H7 (cell line): ENCODE data around the gene SLC8B1. TPM values are rescaled to one million over a fixed set of nuclear protein-coding genes. Genes with fewer than 3 reads are reported as not detected.

ENCODE experiments used
- DNase-seq: peaks from one replicate; pipeline ENCODE4 v3.0.0; 2012
- H3K27me3 ChIP-seq: 2 replicates; pipeline ENCODE4 v1.6.0; 2011; ENCODE audit warnings: mild to moderate bottlenecking, low read length; ENCODE audit not compliant: control insufficient read depth, insufficient read depth
- H3K36me3 ChIP-seq: replicated peaks from 2 replicates; pipeline ENCODE4 v1.5.1; 2011; ENCODE audit warnings: low read length; ENCODE audit not compliant: control insufficient read depth, insufficient read depth
- H3K4me3 ChIP-seq: 2 replicates; pipeline ENCODE4 v1.5.1; 2011; ENCODE audit warnings: low read depth, mild to moderate bottlenecking, control low read depth, low read length, moderate library complexity; ENCODE audit not compliant: insufficient read depth
- total RNA-seq: library from RNA; depleted of rRNA; stranded (reverse); fragments of >200 nt; shearing (Covaris generic); gene quantifications from 2 replicates; pipeline ENCODE4 v1.2.3, GENCODE V29; 2014

The SLC8B1 gene
- total RNA-seq, 1 experiment from 2014 or later = 10.7 TPM

GRCh38 chr12:113318900-113319628 lies 15.8 kb downstream of the SLC8B1 start:
- DNase-seq = peak; percentile 58
- Histone ChIP-seq H3K27me3 (no peaks in the 10 kb centered on the region), H3K36me3 (peaks cover 7% of the 10 kb centered on the region), H3K4me3 (no peak overlapping the region)

DNA sequence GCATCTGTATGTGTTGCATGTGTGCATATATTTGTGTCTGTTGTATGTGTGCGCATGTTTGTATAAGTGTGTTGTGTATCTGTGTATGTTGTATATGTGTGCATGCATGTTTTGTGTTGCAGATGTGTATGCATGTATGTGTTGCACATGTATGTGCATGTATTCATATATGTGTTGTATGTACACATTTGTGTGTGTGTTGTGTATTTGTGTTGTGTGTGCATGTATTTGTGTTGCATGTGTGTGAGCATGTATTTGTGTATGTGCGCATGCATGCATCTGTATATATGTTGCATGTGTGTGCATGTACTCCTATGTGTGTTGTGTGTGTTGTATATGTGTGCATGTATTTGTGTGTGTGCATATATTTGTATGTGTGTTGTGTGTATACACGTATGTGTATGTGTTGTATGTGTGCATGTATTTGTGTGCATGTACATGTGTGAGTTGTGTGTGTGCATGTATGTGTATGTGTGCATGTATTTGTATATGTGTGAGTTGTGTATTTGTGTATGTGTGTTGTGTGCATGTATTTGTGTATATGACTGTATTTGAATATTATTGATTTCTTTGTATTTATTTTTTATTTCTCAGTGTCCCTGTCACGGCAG lies 16.8 kb downstream of the SLC8B1 start:
- DNase-seq = no peak

GRCh38 chr12:113317122-113317521 lies 17.8 kb downstream of the SLC8B1 start:
- H3K4me3 ChIP-seq = no peak overlapping the region
- no peaks in the 10 kb centered on the region for H3K27me3 ChIP-seq
- DNase-seq = no peak
- H3K36me3 ChIP-seq = peaks cover 8% of the 10 kb centered on the region

More for the DNA sequence above, 16.8 kb downstream of the SLC8B1 start:
- Histone ChIP-seq H3K4me3 (no peak overlapping the region), H3K36me3 (peaks cover 8% of the 10 kb centered on the region), H3K27me3 (no peaks in the 10 kb centered on the region)

DNA sequence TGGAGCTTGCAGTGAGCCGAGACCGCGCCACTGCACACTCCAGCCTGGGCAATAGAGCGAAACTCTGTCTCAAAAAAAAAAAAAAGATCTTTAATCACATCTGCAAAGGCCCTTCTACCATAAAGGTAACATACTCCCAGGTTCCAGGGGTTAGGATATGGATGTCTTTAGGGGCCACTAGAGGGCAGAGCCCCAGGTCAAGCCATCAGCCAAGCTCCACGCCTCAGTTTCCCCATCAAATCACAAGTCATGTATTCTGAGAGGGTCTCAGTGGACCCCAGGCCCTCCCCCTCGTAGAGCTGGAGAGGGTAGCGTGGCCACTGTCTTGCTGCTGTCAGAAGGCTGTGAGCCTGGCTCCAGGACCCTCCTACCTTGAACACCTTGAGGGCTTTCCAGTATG lies 18.8 kb downstream of the SLC8B1 start:
- DNase-seq = no peak
- H3K27me3 ChIP-seq = no peaks in the 10 kb centered on the region
- no peak overlapping the region for H3K4me3 ChIP-seq
- H3K36me3 ChIP-seq = peaks cover 8% of the 10 kb centered on the region

DNA sequence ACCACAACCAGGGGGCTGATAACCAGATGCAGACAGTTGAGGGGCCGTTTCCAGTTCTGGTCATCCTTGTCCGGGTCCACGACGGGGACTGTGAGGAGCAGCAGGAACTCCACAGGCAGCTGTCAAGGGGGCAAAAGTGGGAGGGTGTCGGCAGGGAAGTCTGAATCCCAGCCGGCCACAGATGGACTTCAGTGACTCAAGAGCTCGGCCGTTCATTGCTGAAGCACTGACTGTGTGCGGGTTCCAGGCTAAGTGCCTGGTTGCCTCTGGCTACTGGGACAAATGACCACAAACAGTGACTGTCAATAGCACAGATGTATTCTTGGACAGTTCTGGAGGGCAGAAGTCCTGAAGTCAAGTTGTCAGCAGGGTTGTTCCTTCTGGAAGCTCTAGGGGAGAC lies 19.6 kb downstream of the SLC8B1 start:
- H3K36me3 ChIP-seq = peaks cover 8% of the 10 kb centered on the region
- no peak for DNase-seq
- no peaks in the 10 kb centered on the region for H3K27me3 ChIP-seq
- no peak overlapping the region for H3K4me3 ChIP-seq

DNA sequence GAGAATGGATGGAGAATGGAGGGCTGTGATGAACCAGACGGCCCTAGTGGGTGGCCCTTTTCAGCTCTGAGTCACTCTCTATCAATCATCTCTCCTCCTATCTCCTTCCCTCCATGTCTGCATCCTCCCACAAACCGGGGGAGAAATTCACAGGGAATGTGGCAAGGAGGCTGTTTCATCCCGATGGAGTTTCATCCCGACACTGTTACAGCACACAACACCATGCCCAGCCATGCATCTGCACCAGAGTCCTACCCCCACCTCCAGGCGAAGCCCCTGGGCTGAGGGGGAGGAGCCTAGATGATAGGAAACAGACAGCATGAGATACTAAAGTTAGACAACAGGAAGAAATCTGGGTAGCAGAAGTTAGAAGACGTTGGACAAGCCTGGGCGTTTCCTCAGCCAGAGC lies 20.8 kb downstream of the SLC8B1 start:
- Histone ChIP-seq H3K4me3 (no peak overlapping the region), H3K36me3 (peaks cover 8% of the 10 kb centered on the region), H3K27me3 (no peaks in the 10 kb centered on the region)
- no peak for DNase-seq

DNA sequence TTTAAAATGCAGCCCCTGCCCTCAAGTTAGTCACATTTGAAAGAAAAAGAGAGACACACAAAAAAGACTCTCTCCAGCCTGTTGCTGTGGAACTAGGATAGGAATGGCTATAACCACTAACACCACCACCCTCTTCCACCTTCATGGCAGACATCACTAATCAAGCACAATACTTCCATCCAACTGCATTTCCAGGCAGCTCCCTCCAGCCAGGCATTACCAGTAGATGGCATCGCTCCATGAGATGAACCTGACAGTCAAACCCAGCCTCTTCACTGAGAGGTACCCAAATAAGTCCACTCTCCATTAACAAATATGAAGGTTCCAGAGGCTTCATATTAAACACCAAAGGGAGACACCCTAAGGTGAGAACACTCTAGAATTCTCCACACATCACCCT lies 24.4 kb downstream of the SLC8B1 start:
- Histone ChIP-seq H3K36me3 (peaks cover 6% of the 10 kb centered on the region), H3K27me3 (no peaks in the 10 kb centered on the region), H3K4me3 (no peak overlapping the region)
- DNase-seq = peak; percentile 58

DNA sequence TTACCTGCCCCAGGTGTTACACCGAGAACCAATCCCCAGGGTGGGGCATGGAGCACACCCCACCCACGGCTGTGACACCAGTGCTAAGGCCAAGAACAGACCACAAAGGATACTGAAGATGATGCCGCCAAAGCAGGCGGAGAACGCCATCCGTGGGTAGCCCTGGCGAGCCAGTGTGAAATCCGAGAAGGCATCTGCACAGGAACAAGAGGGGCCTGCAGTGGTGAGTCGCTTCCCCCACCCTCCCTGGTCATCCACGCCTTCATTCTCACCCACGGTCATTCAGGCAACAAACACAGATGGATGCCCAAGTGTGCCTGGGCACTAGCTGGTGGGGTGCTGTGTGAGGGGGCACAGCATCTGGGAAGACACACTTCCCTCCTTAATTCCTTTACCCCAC lies 28.5 kb downstream of the SLC8B1 start:
- no peaks in the 10 kb centered on the region for H3K36me3 ChIP-seq
- DNase-seq = peak; percentile 56
- no peaks in the 10 kb centered on the region for H3K27me3 ChIP-seq
- H3K4me3 ChIP-seq = no peak overlapping the region

GRCh38 chr12:113305281-113305856 lies 29.5 kb downstream of the SLC8B1 start:
- DNase-seq = no peak
- Histone ChIP-seq H3K36me3 (no peaks in the 10 kb centered on the region; the same call in 1 of the 2 replicates), H3K27me3 (no peaks in the 10 kb centered on the region), H3K4me3 (no peak overlapping the region)

- Histone ChIP-seq H3K27me3 (no peaks in the 10 kb centered on the region), H3K4me3 (no peak overlapping the region), H3K36me3 (no peaks in the 10 kb centered on the region; the same call in 1 of the 2 replicates)
- no peak for DNase-seq
These were observed 31.8 kb downstream of the SLC8B1 start for GRCh38 chr12:113302886-113303640.

DNA sequence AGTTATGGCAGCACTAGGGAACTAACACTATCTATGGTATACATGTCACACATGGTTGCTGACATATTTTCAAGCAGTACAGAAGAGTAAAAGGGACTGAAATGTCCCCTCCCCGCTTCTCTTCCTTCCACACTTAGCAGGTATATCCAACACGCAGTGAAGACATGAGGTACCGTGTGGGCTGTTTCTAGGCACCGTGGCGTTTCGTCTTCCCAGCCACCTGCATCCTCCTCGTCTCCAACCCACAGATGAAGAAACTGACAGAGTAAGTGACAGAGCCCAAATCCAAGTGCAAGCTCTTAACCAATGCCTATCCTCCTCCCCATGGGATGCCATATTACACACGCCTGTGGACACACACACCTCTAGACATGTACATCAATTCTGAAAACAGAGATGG lies 32.4 kb downstream of the SLC8B1 start:
- Histone ChIP-seq H3K36me3 (no peaks in the 10 kb centered on the region; the same call in 1 of the 2 replicates), H3K27me3 (no peaks in the 10 kb centered on the region), H3K4me3 (no peak overlapping the region)
- no peak for DNase-seq

- H3K36me3 ChIP-seq = no peaks in the 10 kb centered on the region; the same call in 1 of the 2 replicates
- H3K27me3 ChIP-seq = no peaks in the 10 kb centered on the region
- H3K4me3 ChIP-seq = no peak overlapping the region
- DNase-seq = no peak
These were observed 33.1 kb downstream of the SLC8B1 start for GRCh38 chr12:113301811-113302210.

DNA sequence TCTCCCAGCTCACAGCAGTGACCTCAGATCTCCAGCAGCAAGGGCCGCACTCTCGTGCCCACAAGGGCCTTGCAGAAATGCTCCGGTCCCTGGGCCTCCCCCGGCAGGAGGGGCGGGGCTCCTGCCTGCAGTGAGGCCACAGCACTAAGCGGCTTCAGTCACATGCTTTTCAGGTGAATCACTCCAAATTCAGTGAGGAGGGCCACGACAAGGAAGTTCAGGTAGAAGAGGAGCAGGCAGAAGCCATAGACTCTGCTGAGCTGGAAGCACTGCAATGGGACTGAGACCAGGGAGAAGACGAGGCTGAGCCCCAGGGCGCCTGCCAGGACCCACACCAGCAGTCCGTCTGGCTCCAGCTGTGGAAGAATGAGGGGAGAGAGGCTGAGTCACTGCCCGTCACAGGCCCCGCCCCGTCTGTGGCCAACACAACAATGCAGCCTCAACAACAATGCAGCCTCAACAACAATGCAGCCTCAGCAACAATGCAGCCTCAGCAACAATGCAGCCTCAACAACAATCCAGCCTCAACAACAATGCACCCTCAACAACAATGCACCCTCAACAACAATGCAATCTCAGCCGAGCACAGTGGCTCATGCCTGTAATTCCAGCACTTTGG lies 35.2 kb downstream of the SLC8B1 start:
- Histone ChIP-seq H3K4me3 (no peak overlapping the region), H3K27me3 (no peaks in the 10 kb centered on the region), H3K36me3 (no peaks in the 10 kb centered on the region; the same call in 1 of the 2 replicates)
- DNase-seq = peak; percentile 94

DNA sequence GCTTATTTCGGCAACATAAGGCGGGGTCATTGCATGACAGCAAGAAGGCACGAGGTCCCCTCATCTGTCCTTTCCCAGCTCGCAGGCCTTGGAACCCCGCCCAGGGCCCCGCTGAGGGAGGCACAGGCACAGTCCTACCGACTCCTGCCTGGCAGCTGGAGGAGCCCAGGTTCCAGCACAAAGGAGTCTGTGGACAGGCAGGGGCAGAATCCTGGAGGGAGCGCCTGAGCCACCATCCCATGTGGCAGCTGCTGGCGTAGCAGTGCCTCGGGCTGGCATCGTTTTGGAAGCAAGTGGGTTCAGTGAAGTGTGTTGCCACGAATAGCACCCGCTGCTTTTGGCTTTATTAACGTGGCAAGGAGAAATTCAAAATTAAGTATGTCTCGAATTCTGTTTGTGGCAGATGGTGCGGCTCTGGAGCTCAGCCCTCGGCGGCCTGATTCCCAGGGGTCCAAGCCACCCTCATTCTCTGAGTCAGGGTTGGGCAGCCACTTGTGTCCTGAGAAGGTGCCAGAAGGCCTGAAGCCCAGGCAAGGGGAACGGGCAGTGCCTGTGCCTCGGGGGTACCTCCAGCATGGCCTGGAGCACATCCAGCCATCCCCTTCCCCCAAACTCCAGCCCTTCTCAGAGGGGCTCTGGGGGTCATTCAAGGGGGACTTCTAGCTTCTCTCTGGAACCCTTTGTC lies 35.9 kb downstream of the SLC8B1 start:
- peak; percentile 67 for DNase-seq
- Histone ChIP-seq H3K4me3 (no peak overlapping the region), H3K36me3 (no peaks in the 10 kb centered on the region; the same call in 1 of the 2 replicates), H3K27me3 (no peaks in the 10 kb centered on the region)
